CD4-positive, alpha-beta T cell treated with Interferon alpha-2 for 1 hour (primary cell): ENCODE measurements around the gene AMPH.

ENCODE experiments used
- DNase-seq, 2 donors: peaks; one replicate each; pipeline ENCODE4 v3.0.0-alpha.2; 2020 to 2022

The AMPH gene

GRCh38 chr7:38535073-38535472 is 96.1 kb downstream of the AMPH start:
- no peak for DNase-seq

- no peak for DNase-seq
These were observed 105.3 kb downstream of the AMPH start for GRCh38 chr7:38525857-38526256.

- no peak for DNase-seq
These were observed 106.4 kb downstream of the AMPH start for GRCh38 chr7:38524786-38525185.

- DNase-seq = no peak
These were observed 110.4 kb downstream of the AMPH start for GRCh38 chr7:38520741-38521140.

- DNase-seq = no peak
These were observed 112.6 kb downstream of the AMPH start for GRCh38 chr7:38518541-38518940.

GRCh38 chr7:38512704-38513103 is 118.5 kb downstream of the AMPH start:
- DNase-seq = no peak

- DNase-seq = no peak
These were observed 118.9 kb downstream of the AMPH start for GRCh38 chr7:38512291-38512690.

- no peak for DNase-seq
These were observed 123.8 kb downstream of the AMPH start for GRCh38 chr7:38507384-38507783.

GRCh38 chr7:38506756-38507155 is 124.4 kb downstream of the AMPH start:
- DNase-seq = no peak

GRCh38 chr7:38506004-38506403 is 125.2 kb downstream of the AMPH start:
- no peak for DNase-seq

GRCh38 chr7:38504684-38505083 is 126.5 kb downstream of the AMPH start:
- DNase-seq = no peak

GRCh38 chr7:38502848-38503247 is 128.3 kb downstream of the AMPH start:
- no peak for DNase-seq

GRCh38 chr7:38502289-38502688 is 128.9 kb downstream of the AMPH start:
- no peak for DNase-seq

- no peak for DNase-seq
These were observed 139.2 kb downstream of the AMPH start for GRCh38 chr7:38492010-38492409.

GRCh38 chr7:38482521-38482920 is 148.7 kb downstream of the AMPH start:
- DNase-seq = no peak

- DNase-seq = no peak
These were observed 149.8 kb downstream of the AMPH start for GRCh38 chr7:38481401-38481800.

- DNase-seq = no peak
These were observed 152.8 kb downstream of the AMPH start for GRCh38 chr7:38478404-38478803.

- no peak for DNase-seq
These were observed 153.8 kb downstream of the AMPH start for GRCh38 chr7:38477333-38477732.

- no peak for DNase-seq
These were observed 154.4 kb downstream of the AMPH start for GRCh38 chr7:38476764-38477163.

GRCh38 chr7:38465956-38466355 is 165.2 kb downstream of the AMPH start:
- no peak for DNase-seq

GRCh38 chr7:38463277-38464225 is 167.6 kb downstream of the AMPH start:
- DNase-seq = peak; percentile 67 to 87

GRCh38 chr7:38462819-38463218 is 168.4 kb downstream of the AMPH start:
- DNase-seq = no peak

GRCh38 chr7:38461887-38462286 is 169.3 kb downstream of the AMPH start:
- DNase-seq = no peak

GRCh38 chr7:38453826-38454225 is 177.3 kb downstream of the AMPH start:
- no peak for DNase-seq

GRCh38 chr7:38453168-38453567 is 178.0 kb downstream of the AMPH start:
- no peak for DNase-seq
